ENCODE results near the gene TNFRSF1B. TPM values are rescaled to one million over a fixed set of nuclear protein-coding genes. Genes with fewer than 3 reads are reported as not detected.

Gene TNFRSF1B
- total and polyA plus RNA-seq, 2 of the 8 experiments (the other 6 are each of a cell fraction or from before 2014, with no cell fraction given), result 1.7 to 2.9 TPM

GRCh38 chr1:12185918-12186678 is 19.3 kb downstream of the TNFRSF1B start:
- no peak overlapping the region for H4K5ac ChIP-seq (ENCODE audit: insufficient read length, low read depth, low read length)
- peak overlapping the region; percentile 5 for H3K4ac ChIP-seq (replicated peaks; ENCODE audit: insufficient read length, low read depth, low read length)
- no peak overlapping the region for H3K4me2 ChIP-seq (ENCODE audit: insufficient read depth in 1 of 2, low read depth in 2 of 2, low read length in 2 of 2)
- FAIRE-seq (no peak), DNase-seq (ENCODE audit: low read depth in 1 of 2, low spot score in 2 of 2) (no peak)
- H3K9me3 ChIP-seq (ENCODE audit: insufficient read depth in 2 of 2, low read depth in 1 of 2, low read length in 1 of 2), result peaks cover 0 to 13% of the 10 kb centered on the region in 2 experiments; a peak in 1 of 4 replicates
- H3K14ac ChIP-seq (ENCODE audit: insufficient read length), result no peak overlapping the region
- WGBS, 2 experiments (ENCODE audit: extremely low coverage in 1 of 2, insufficient coverage in 1 of 2, insufficient read length in 1 of 2, insufficient replicate concordance in 2 of 2, low coverage in 1 of 2, low lambda C conversion rate in 2 of 2, missing lambda C conversion rate in 1 of 2), result 80% methylated on average over 12 of the region's 13 CpGs; no CpG with 5 or more reads in 1 of the 2 experiments
- H2AK5ac ChIP-seq (ENCODE audit: low read depth, low read length), result 0 out of 2 replicates have a peak overlapping the region, but pooled peaks have one; percentile 2
- CTCF ChIA-PET (ENCODE audit: partially characterized antibody), result interaction anchor here (7.4 to 9.7 kb wide), 2 partner anchors 17 to 61 kb away, joined by 61 to 165 read pairs; no protein-coding TSS in a partner anchor
- no peaks in the 10 kb centered on the region for H3K79me1 ChIP-seq (ENCODE audit: low read depth, low read length)
- H2AFZ ChIP-seq (ENCODE audit: low read length), result no peak overlapping the region
- H4K91ac ChIP-seq (replicated peaks; ENCODE audit: insufficient read length, low read length), result no peak overlapping the region
- H3K27ac ChIP-seq (ENCODE audit: low read depth, low read length), result no peak overlapping the region
- H2BK20ac ChIP-seq (ENCODE audit: low read length), result 0 out of 2 replicates have a peak overlapping the region, but pooled peaks have one; percentile 18
- H3K4me3 ChIP-seq (ENCODE audit: extremely low read depth in 1 of 4, insufficient read depth in 2 of 4, low read depth in 3 of 4, low read length in 4 of 4), result no peak overlapping the region
- H2BK15ac ChIP-seq (ENCODE audit: low read length), result no peak overlapping the region
- H3K23me2 ChIP-seq (ENCODE audit: low read depth, low read length), result no peaks in the 10 kb centered on the region
- no peak overlapping the region for H3K18ac ChIP-seq (ENCODE audit: extremely low read depth, low read length)
- no peak overlapping the region for H3K56ac ChIP-seq (replicated peaks; ENCODE audit: insufficient read length, low read depth, low read length)
- H3K4me1 ChIP-seq (replicated peaks in 1 of 4; ENCODE audit: control insufficient read depth in 3 of 4, insufficient read depth in 4 of 4, low read length in 3 of 4), result peaks cover 0 to 11% (median 5%) of the 10 kb centered on the region in 4 experiments; a peak in 6 of 7 replicates
- H4K20me1 ChIP-seq (replicated peaks in 1 of 2; ENCODE audit: control insufficient read depth in 1 of 2, insufficient read depth in 2 of 2, low read length in 2 of 2), result no peaks in the 10 kb centered on the region
- H4K8ac ChIP-seq (ENCODE audit: extremely low read depth, insufficient read depth, low read length), result no peak overlapping the region
- no peak overlapping the region for H2BK5ac ChIP-seq (ENCODE audit: low read depth, low read length)
- no peak overlapping the region for H3K23ac ChIP-seq (ENCODE audit: insufficient read length)
- H3K27me3 ChIP-seq (replicated peaks in 1 of 4; ENCODE audit: control insufficient read depth in 3 of 4, extremely low read depth in 1 of 4, insufficient read depth in 3 of 4, low read length in 3 of 4), result no peaks in the 10 kb centered on the region
- no peak overlapping the region for H3K9ac ChIP-seq (replicated peaks in 1 of 4; ENCODE audit: extremely low read depth in 1 of 4, low read depth in 3 of 4, low read length in 3 of 4)
- POLR2A ChIA-PET (ENCODE audit: partially characterized antibody), result interaction anchor here (2.2 kb wide), 1 partner anchor 9 kb away, joined by 10 read pairs; no protein-coding TSS in a partner anchor
- H2BK12ac ChIP-seq (ENCODE audit: low read depth, low read length), result peak overlapping the region; percentile 77; the same call in 1 of the 2 replicates
- H3K36me3 ChIP-seq (ENCODE audit: control insufficient read depth in 2 of 4, insufficient read depth in 4 of 4, low read length in 3 of 4), result no peaks in the 10 kb centered on the region
- H2BK120ac ChIP-seq (replicated peaks; ENCODE audit: low read depth, low read length), result no peak overlapping the region
- no peaks in the 10 kb centered on the region for H3K79me2 ChIP-seq (ENCODE audit: control insufficient read depth in 1 of 2, insufficient read depth in 2 of 2, low read length in 2 of 2)
- no peak for TF ChIP-seq EGR1 (IDR thresholded peaks at IDR 0.05; ENCODE audit: borderline replicate concordance, low read depth, low read length)
- TF ChIP-seq POLR2A (IDR thresholded peaks at IDR 0.05; ENCODE audit: control extremely low read depth in 1 of 2, low read depth in 2 of 2, low read length in 2 of 2), result no peak
- TF ChIP-seq KDM1A (IDR thresholded peaks at IDR 0.05; ENCODE audit: borderline replicate concordance, low read length), result no peak
- TF ChIP-seq TBP (IDR thresholded peaks at IDR 0.05; ENCODE audit: low read depth, low read length), result no peak
- TF ChIP-seq SRF (IDR thresholded peaks at IDR 0.05; ENCODE audit: low read depth, low read length), result no peak
- no peak for TF ChIP-seq CBX5 (IDR thresholded peaks at IDR 0.05; ENCODE audit: low read depth, low read length)

All from H1 (cell line).